Esophagus muscularis mucosa (tissue), 4 donors: ENCODE results near the gene PPP1R16B. TPM values are rescaled to one million over a fixed set of nuclear protein-coding genes. Genes with fewer than 3 reads are reported as not detected.
"Not testable (repeated sequence)": the region's sequence is repeated elsewhere in the genome, so short reads cannot be mapped to it uniquely, and the experiment has no call there.

Experiments used
- DNase-seq: peaks from one replicate; pipeline ENCODE4 v3.0.0-alpha.2; 2017; ENCODE audit errors: extremely low spot score
- H3K27ac ChIP-seq, 4 donors: fragments of 200-600 bp; sonication (generic); replicated peaks in 1 of 4; 1 replicate in 3 of 4; 2 replicates in 1 of 4; pipeline ENCODE4 v1.5.1; 2016 to 2019; ENCODE audit warnings: mild to moderate bottlenecking in 1 of 4
- H3K27me3 ChIP-seq, 4 donors: fragments of 200-600 bp; sonication (generic); one replicate each; pipeline versions ENCODE4 v1.5.1 to v1.6.0; 2016 to 2019
- H3K36me3 ChIP-seq, 4 donors: fragments of 200-600 bp; sonication (generic); one replicate each; pipeline ENCODE4 v1.5.1; 2016 to 2019
- H3K4me1 ChIP-seq, 4 donors: fragments of 200-600 bp; sonication (generic); one replicate each; pipeline ENCODE4 v1.5.1; 2016 to 2019
- H3K4me3 ChIP-seq, 4 donors: fragments of 200-600 bp; sonication (generic); 1 replicate in 2 of 4; 2 replicates in 2 of 4; pipeline ENCODE4 v1.5.1; 2016 to 2019; ENCODE audit warnings: mild to moderate bottlenecking in 4 of 4, moderate library complexity in 1 of 4
- H3K9me3 ChIP-seq, 4 donors: fragments of 200-600 bp; sonication (generic); 1 replicate in 3 of 4; 2 replicates in 1 of 4; pipeline ENCODE4 v1.5.1; 2016 to 2019
- EP300 ChIP-seq: sonication (generic); formaldehyde crosslinking; IDR thresholded peaks from one replicate; pipeline ENCODE4 v1.6.1; 2017; ENCODE audit warnings: antibody characterized with exemption
- POLR2A ChIP-seq: fragments of 450-650 bp; IDR thresholded peaks from one replicate; pipeline ENCODE4 v1.6.1; 2017; ENCODE audit warnings: antibody characterized with exemption, moderate library complexity, mild to moderate bottlenecking, low read depth
- POLR2AphosphoS5 ChIP-seq, 2 donors: sonication (generic); formaldehyde crosslinking; IDR thresholded peaks; one replicate each; pipeline ENCODE4 v1.6.1; 2017; ENCODE audit warnings: antibody characterized with exemption in 2 of 2
- WGBS: methylation state at CpG from one replicate; pipeline ENCODE4 v1.1.5; 2018; 5-methylcytosine and 5-hydroxymethylcytosine counted together
- intact Hi-C: fragments of 100-400 bp; cut with DNase I; formaldehyde crosslinking; loops from one replicate; pipeline ENCODE4 v1.15.1; 2023
- total RNA-seq, 4 donors: library from RNA; depleted of rRNA; stranded (reverse); fragments of >200 nt; gene quantifications; one replicate each; pipeline versions ENCODE4 v1.1.0 to v1.2.1, GENCODE V29; 2016
- TF ChIP-seq, protein P1 (sequence below), 3 experiments: fragments of 200-600 bp in 2 of 3; fragments of 450-650 bp in 1 of 3; sonication (generic) in 2 of 3; IDR thresholded peaks; one replicate each; pipeline ENCODE4 v1.5.1; 2017 to 2019; ENCODE audit warnings: antibody characterized with exemption in 3 of 3, mild to moderate bottlenecking in 2 of 3, moderate library complexity in 1 of 3

Gene PPP1R16B
- total RNA-seq, 4 donors from 2014 or later: 3.7 to 12.1 (median 6.8) TPM

DNA sequence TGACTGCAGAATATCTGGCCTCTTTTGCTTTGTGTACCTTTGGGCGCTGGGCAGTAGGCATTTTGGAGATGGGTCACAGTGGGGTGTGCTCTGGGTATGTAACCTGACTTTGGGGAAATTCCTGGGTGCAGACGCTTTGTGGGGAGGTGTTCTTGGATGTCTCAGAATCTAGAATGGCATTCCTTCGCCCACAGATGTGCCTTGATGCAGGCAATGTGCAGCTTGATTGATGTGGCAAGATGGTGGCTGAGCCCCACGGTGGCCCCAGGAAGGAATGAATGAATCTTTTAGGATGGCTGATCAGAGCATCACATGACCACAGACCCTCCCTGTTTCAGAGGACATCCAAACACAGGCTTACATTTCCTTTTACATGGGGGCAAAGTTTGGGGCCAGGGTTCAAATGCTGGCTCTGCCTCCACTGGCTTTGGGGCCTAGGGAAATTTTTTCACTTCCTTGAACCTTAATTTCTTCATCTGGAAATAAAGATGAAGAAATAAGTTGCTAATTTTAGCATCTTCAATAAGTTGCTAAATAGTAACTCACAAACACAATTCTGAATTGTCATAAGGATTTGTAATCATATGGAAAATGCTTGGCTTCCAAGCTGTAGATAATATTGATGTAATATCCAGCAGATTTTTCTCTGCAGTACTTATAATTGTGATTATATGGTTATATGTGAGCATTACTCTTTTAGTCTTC, 5.6 kb downstream of the PPP1R16B start:
- 43% methylated on average over 1 of the region's 4 CpGs for WGBS

DNA sequence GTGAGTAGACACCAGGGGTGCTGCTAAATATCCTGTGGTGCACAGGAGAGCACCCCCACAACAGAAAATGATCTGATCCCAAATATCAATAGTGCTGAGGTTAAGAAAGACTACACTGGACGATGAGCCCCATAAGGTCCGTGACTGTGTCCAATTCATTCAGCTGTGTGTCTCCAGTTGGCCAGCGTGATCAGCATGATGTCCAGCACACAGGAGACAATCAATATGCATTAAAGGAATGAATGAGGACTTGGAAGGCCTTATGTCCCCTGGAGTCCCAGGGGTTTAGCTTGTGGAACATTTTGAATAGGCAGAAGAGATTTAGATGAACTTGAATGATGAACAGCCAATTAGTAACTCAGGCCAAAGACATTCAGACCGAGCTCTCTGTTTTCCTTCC, 6.3 kb downstream of the PPP1R16B start:
- DNase-seq: no peak
- intact Hi-C loops: no loop called here
- H3K27ac ChIP-seq: no peak overlapping the region
- TF ChIP-seq, protein P1, sequence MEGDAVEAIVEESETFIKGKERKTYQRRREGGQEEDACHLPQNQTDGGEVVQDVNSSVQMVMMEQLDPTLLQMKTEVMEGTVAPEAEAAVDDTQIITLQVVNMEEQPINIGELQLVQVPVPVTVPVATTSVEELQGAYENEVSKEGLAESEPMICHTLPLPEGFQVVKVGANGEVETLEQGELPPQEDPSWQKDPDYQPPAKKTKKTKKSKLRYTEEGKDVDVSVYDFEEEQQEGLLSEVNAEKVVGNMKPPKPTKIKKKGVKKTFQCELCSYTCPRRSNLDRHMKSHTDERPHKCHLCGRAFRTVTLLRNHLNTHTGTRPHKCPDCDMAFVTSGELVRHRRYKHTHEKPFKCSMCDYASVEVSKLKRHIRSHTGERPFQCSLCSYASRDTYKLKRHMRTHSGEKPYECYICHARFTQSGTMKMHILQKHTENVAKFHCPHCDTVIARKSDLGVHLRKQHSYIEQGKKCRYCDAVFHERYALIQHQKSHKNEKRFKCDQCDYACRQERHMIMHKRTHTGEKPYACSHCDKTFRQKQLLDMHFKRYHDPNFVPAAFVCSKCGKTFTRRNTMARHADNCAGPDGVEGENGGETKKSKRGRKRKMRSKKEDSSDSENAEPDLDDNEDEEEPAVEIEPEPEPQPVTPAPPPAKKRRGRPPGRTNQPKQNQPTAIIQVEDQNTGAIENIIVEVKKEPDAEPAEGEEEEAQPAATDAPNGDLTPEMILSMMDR (IDR thresholded peaks at IDR 0.05): no peak
- no peak for TF ChIP-seq POLR2A
- no peak for TF ChIP-seq EP300
- TF ChIP-seq POLR2AphosphoS5 (IDR thresholded peaks at IDR 0.05): no peak
- no peak overlapping the region for H3K4me3 ChIP-seq
- peaks cover 0 to 43% (median 5%) of the 10 kb centered on the region in 4 donors for H3K27me3 ChIP-seq
- no peaks in the 10 kb centered on the region for H3K36me3 ChIP-seq
- WGBS: 65% methylated on average over 4 of the region's 4 CpGs
- no peaks in the 10 kb centered on the region for H3K9me3 ChIP-seq
- H3K4me1 ChIP-seq: peaks cover 10 to 20% (median 11%) of the 10 kb centered on the region in 4 donors

More for the DNA sequence above, 5.6 kb downstream of the PPP1R16B start:
- no peak for DNase-seq
- intact Hi-C loops: no loop called here
- TF ChIP-seq POLR2A (no peak), EP300 (no peak), POLR2AphosphoS5 (IDR thresholded peaks at IDR 0.05) (no peak)
- TF ChIP-seq, protein P1 (IDR thresholded peaks at IDR 0.05): no peak
- Histone ChIP-seq H3K9me3 (no peaks in the 10 kb centered on the region), H3K36me3 (no peaks in the 10 kb centered on the region), H3K4me1 (peaks cover 17 to 27% (median 18%) of the 10 kb centered on the region in 4 donors), H3K27ac (no peak overlapping the region), H3K27me3 (peaks cover 0 to 50% (median 12%) of the 10 kb centered on the region in 4 donors), H3K4me3 (no peak overlapping the region)

DNA sequence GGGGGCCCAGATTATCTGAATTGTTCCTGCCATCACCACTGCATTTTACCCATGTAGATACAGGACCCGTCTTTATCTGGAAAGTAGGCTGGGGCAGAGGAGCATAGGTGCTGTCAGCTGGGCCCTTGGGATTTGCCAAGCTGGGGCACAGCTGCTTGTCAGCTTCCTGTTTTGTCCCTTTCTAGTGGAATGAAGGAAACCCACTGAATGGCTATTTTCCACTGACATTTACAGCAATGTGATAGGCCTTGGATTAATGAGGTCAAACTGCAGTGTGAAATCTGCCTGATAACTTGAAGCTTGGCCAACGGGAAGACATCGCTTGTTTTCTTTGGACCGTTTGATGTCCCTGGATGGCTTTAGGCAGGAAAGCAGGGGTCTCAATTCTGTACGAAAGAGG, 6.7 kb downstream of the PPP1R16B start:
- peaks cover 0 to 39% (median 2%) of the 10 kb centered on the region in 4 donors for H3K27me3 ChIP-seq
- TF ChIP-seq POLR2AphosphoS5 (IDR thresholded peaks at IDR 0.05): peak in 1 of 2 donors; percentile 13
- TF ChIP-seq, protein P1 (IDR thresholded peaks at IDR 0.05): no peak
- WGBS: 43% methylated on average over 5 of the region's 5 CpGs
- DNase-seq: no peak
- H3K27ac ChIP-seq: no peak overlapping the region
- intact Hi-C loops: no loop called here
- H3K4me3 ChIP-seq: no peak overlapping the region
- peaks cover 6 to 19% (median 7%) of the 10 kb centered on the region in 4 donors for H3K4me1 ChIP-seq
- H3K36me3 ChIP-seq: no peaks in the 10 kb centered on the region
- H3K9me3 ChIP-seq: no peaks in the 10 kb centered on the region

DNA sequence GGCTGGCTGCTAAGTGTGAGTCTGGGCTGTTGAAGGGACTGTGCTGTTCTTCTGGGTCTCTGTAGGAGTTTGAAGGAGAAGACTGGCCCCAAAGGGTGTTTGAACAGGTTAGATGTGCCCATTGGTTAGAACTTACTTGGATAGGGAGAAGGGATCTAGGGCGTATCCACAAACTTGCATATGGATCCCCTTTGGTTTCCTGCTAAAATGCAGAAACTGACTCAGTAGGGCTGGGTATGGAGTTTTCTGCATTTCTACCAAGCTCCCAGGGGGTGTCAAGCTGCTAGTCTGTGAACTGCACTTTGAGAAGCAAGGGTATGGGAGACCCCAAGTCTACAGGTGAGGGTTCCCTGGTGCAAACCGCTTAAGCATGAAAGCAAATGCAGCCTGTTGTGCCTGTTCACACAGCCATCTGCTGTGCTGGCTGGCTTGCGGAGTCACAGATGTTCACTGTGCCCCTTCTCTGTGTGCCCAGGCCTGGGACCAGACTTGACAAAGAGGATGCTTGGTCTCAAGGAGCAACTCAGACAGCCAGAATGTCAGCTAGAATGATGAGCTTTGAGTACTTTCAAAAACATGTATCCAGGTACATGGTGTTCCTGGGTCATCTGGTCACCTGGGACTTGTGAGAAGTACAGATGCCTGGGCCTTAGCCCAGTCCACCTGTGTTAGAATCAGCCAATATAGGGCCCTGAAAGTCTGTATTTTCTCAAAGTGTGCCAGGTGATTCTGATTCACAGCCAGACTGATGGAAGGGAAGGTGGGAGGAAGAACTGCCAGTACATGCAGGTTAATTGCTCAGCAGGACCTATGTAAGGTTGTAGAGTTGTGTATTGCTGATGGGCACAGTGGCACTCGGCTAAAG, 7.4 kb downstream of the PPP1R16B start:
- TF ChIP-seq, protein P1 (IDR thresholded peaks at IDR 0.05): no peak
- TF ChIP-seq EP300 (no peak), POLR2AphosphoS5 (IDR thresholded peaks at IDR 0.05) (no peak), POLR2A (no peak)
- no peaks in the 10 kb centered on the region for H3K36me3 ChIP-seq
- no peak for DNase-seq
- peaks cover 0 to 33% (median 0%) of the 10 kb centered on the region in 4 donors for H3K27me3 ChIP-seq
- 78% methylated on average over 3 of the region's 4 CpGs for WGBS
- intact Hi-C loops: no loop called here
- no peak overlapping the region for H3K4me3 ChIP-seq
- H3K27ac ChIP-seq: peak overlapping the region in 1 of 4 donors; percentile 5
- peaks cover 0 to 19% (median 6%) of the 10 kb centered on the region in 4 donors for H3K4me1 ChIP-seq
- no peaks in the 10 kb centered on the region for H3K9me3 ChIP-seq

DNA sequence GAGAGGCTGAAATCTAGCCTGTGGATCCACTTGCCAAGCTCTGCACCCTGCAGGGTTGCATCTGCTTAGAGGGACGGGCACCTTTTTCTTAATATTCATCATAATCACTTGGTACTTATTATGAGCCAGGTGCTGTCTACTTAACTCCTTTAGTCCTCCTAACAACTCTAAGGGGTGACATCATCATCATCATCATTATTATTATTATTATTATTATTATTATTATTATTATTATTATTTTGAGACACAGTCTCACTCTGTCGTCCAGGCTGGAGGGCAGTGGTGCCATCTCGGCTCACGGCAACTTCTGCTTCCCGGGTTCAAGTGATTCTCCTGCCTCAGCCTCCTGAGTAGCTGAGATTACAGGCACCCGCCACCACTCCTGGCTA, 8.1 kb downstream of the PPP1R16B start:
- intact Hi-C loops, H3K27ac ChIP-seq, H3K9me3 ChIP-seq, DNase-seq, H3K4me3 ChIP-seq, H3K36me3 ChIP-seq: not testable (repeated sequence)
- Histone ChIP-seq H3K4me1 (peaks cover 0 to 19% (median 6%) of the 10 kb centered on the region in 4 donors), H3K27me3 (peaks cover 0 to 32% (median 0%) of the 10 kb centered on the region in 4 donors)
- WGBS: 93% methylated on average over 6 of the region's 6 CpGs
